HEK293 (cell line): ENCODE measurements around the gene ELL.

Experiments used
- CTCF ChIA-PET: fragments of 350-600 bp; formaldehyde crosslinking; extraction: SDS; loops from one replicate; lab custom pipeline; 2021; ENCODE audit warnings: antibody characterized with exemption; lab: Yijun Ruan, JAX
- POLR2A ChIA-PET: fragments of 300-600 bp; formaldehyde crosslinking; extraction: SDS; loops from one replicate; lab custom pipeline; 2020; ENCODE audit warnings: antibody characterized with exemption, inconsistent platforms; lab: Yijun Ruan, JAX
- H3K27ac ChIP-seq: fragments of 200-500 bp; sonication (Bioruptor generic); 2 replicates; pipeline ENCODE4 v1.5.1; 2014; ENCODE audit warnings: low read depth, low read length, control low read depth, inconsistent platforms; ENCODE audit errors: extremely low read depth
- H3K36me3 ChIP-seq, 2 experiments: fragments of 200-500 bp in 1 of 2; sonication (Bioruptor generic) in 1 of 2; 1 replicate in 1 of 2; 2 replicates in 1 of 2; pipeline ENCODE4 v1.5.1; 2014 to 2017; ENCODE audit warnings: inconsistent platforms in 2 of 2, low read length in 2 of 2; ENCODE audit not compliant: control insufficient read depth in 2 of 2, insufficient read depth in 1 of 2
- H3K4me1 ChIP-seq: fragments of 200-500 bp; sonication (Bioruptor generic); 2 replicates; pipeline ENCODE4 v1.5.1; 2014; ENCODE audit warnings: mild to moderate bottlenecking, low read length, inconsistent platforms; ENCODE audit not compliant: control insufficient read depth, insufficient read depth
- H3K4me3 ChIP-seq: 2 replicates; pipeline ENCODE4 v1.5.1; 2011; ENCODE audit warnings: low read depth, mild to moderate bottlenecking, control low read depth, low read length, moderate library complexity
- H3K9me3 ChIP-seq: fragments of 200-500 bp; sonication (Bioruptor generic); 2 replicates; pipeline ENCODE4 v1.5.1; 2014; ENCODE audit warnings: low read depth, low read length, inconsistent platforms; ENCODE audit not compliant: control insufficient read depth, insufficient read depth
- BCL11B ChIP-seq: fragments of 450-650 bp; formaldehyde crosslinking; IDR thresholded peaks from 2 replicates; pipeline ENCODE4 v1.5.1; 2016; ENCODE audit warnings: low read depth, missing biosample characterization, missing genetic modification characterization
- GLI2 ChIP-seq: fragments of 450-650 bp; formaldehyde crosslinking; IDR thresholded peaks from 2 replicates; pipeline ENCODE4; 2017; ENCODE audit warnings: missing biosample characterization, missing genetic modification characterization, low read depth, borderline replicate concordance
- HOXC10 ChIP-seq: sonication (generic); formaldehyde crosslinking; IDR thresholded peaks from 2 replicates; pipeline ENCODE4 v1.8.1; 2023; ENCODE audit warnings: mild to moderate bottlenecking, missing genetic modification reagents
- IKZF3 ChIP-seq: fragments of 450-650 bp; IDR thresholded peaks from 2 replicates; pipeline ENCODE4 v1.5.0; 2018; ENCODE audit warnings: missing biosample characterization, mild to moderate bottlenecking, missing genetic modification characterization, moderate library complexity
- KLF1 ChIP-seq: fragments of 450-650 bp; formaldehyde crosslinking; IDR thresholded peaks from 2 replicates; pipeline ENCODE4 v1.5.1; 2016; ENCODE audit warnings: missing biosample characterization, missing genetic modification characterization
- KLF8 ChIP-seq: fragments of 450-650 bp; formaldehyde crosslinking; IDR thresholded peaks from 2 replicates; pipeline ENCODE4 v1.5.1; 2016; ENCODE audit warnings: missing biosample characterization, missing genetic modification characterization
- SCRT1 ChIP-seq: fragments of 450-650 bp; formaldehyde crosslinking; IDR thresholded peaks from 2 replicates; pipeline ENCODE4 v1.5.1; 2016; ENCODE audit warnings: missing biosample characterization, missing genetic modification characterization, borderline replicate concordance
- ZBTB1 ChIP-seq: fragments of 450-650 bp; formaldehyde crosslinking; IDR thresholded peaks from 2 replicates; pipeline ENCODE4 v1.5.1; 2016; ENCODE audit warnings: missing biosample characterization, missing genetic modification characterization
- ZFP41 ChIP-seq: fragments of 450-650 bp; formaldehyde crosslinking; IDR thresholded peaks from 2 replicates; pipeline ENCODE4 v1.5.1; 2016; ENCODE audit warnings: missing biosample characterization, missing genetic modification characterization, borderline replicate concordance
- ZNF114 ChIP-seq: fragments of 450-650 bp; formaldehyde crosslinking; IDR thresholded peaks from 2 replicates; pipeline ENCODE4 v1.5.0; 2017; ENCODE audit warnings: missing biosample characterization, missing genetic modification characterization
- ZNF132 ChIP-seq: fragments of 450-650 bp; formaldehyde crosslinking; IDR thresholded peaks from 2 replicates; pipeline ENCODE4 v1.5.1; 2017; ENCODE audit warnings: missing biosample characterization, missing genetic modification characterization, borderline replicate concordance
- ZNF140 ChIP-seq: fragments of 450-650 bp; formaldehyde crosslinking; IDR thresholded peaks from 2 replicates; pipeline ENCODE4 v1.5.1; 2016; ENCODE audit warnings: missing biosample characterization, missing genetic modification characterization
- ZNF510 ChIP-seq: fragments of 450-650 bp; formaldehyde crosslinking; IDR thresholded peaks from 2 replicates; pipeline ENCODE4 v1.5.1; 2018; ENCODE audit warnings: mild to moderate bottlenecking, missing genetic modification characterization, missing biosample characterization; ENCODE audit not compliant: insufficient replicate concordance
- ZNF529 ChIP-seq: fragments of 450-650 bp; formaldehyde crosslinking; IDR thresholded peaks from 2 replicates; pipeline ENCODE4 v1.5.1; 2017; ENCODE audit warnings: missing genetic modification characterization, missing biosample characterization; ENCODE audit not compliant: insufficient replicate concordance
- ZNF548 ChIP-seq: fragments of 450-650 bp; formaldehyde crosslinking; IDR thresholded peaks from 2 replicates; pipeline ENCODE4 v1.5.1; 2016; ENCODE audit warnings: missing biosample characterization, missing genetic modification characterization
- ZNF560 ChIP-seq: fragments of 450-650 bp; formaldehyde crosslinking; IDR thresholded peaks from 2 replicates; pipeline ENCODE4 v1.5.1; 2017; ENCODE audit warnings: missing biosample characterization, missing genetic modification characterization, borderline replicate concordance
- ZNF600 ChIP-seq: fragments of 450-650 bp; formaldehyde crosslinking; IDR thresholded peaks from 2 replicates; pipeline ENCODE4 v1.5.1; 2016; ENCODE audit warnings: missing biosample characterization, missing genetic modification characterization
- ZNF768 ChIP-seq: fragments of 450-650 bp; formaldehyde crosslinking; IDR thresholded peaks from 2 replicates; pipeline ENCODE4 v1.5.1; 2018; ENCODE audit warnings: missing biosample characterization, mild to moderate bottlenecking, missing genetic modification characterization
- ZNF791 ChIP-seq: fragments of 450-650 bp; formaldehyde crosslinking; IDR thresholded peaks from 2 replicates; pipeline ENCODE4 v1.5.1; 2016; ENCODE audit warnings: missing biosample characterization, missing genetic modification characterization
- ZSCAN16 ChIP-seq: fragments of 450-650 bp; formaldehyde crosslinking; IDR thresholded peaks from 2 replicates; pipeline ENCODE4 v1.5.1; 2016; ENCODE audit warnings: missing biosample characterization, missing genetic modification characterization
- TF ChIP-seq, protein P1 (sequence below): fragments of 450-650 bp; formaldehyde crosslinking; IDR thresholded peaks from 2 replicates; pipeline ENCODE4 v1.5.1; 2016; ENCODE audit warnings: missing biosample characterization, missing genetic modification characterization
- TF ChIP-seq, protein P2 (sequence below): fragments of 450-650 bp; formaldehyde crosslinking; IDR thresholded peaks from 2 replicates; pipeline ENCODE4 v1.5.1; 2016; ENCODE audit warnings: missing biosample characterization, missing genetic modification characterization
- TF ChIP-seq, protein P3 (sequence below): fragments of 450-650 bp; formaldehyde crosslinking; conservative IDR thresholded peaks from 2 replicates; pipeline ENCODE4 v1.5.1; 2016; ENCODE audit warnings: low read depth, missing biosample characterization, missing genetic modification characterization

Gene ELL

DNA sequence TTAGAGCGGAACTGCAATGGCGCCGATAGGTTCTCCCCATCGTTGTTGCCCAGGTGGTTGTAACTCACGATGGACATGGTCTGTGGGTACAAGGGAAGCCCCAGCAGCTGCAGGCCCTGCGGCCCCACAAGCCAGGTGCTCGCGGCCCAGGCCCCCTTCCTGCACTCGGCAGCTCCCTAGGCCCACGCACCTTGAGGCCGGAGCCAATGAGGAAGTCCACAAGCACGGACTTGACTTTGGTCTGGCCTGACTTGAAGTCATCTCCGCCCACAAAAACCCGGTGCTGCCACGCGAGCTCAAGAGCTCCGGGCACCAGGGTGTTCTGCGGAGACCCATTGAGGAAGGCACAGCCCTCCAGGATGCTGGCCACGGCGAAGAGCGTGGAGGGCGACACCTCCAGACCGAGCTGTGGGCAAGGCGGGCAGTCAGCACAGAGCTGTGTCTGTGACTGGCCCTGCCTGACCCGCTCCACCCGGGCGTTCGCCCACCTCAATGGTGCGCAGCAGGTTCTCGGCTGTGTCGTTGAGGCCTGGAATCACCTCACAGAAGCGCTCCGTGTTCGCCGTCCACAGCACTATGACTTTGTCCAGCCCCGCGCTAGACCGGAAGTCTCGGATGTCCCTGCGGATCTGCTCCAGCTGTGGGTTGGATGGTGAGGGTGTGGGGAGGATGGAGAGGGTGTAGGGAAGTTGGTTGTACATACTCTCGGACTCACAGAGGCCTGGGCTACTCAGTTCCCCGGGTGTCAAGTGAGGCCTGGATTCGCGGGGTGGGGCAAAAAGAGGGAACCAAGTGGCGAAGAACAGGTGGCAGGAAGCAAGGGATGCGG is 85.8 kb downstream of the ELL start:
- no peak overlapping the region for H3K4me3 ChIP-seq
- H3K9me3 ChIP-seq = no peaks in the 10 kb centered on the region
- peaks cover 19% of the 10 kb centered on the region for H3K4me1 ChIP-seq
- H3K36me3 ChIP-seq = peaks cover 5 to 24% of the 10 kb centered on the region in 2 experiments; a peak in 1 of 3 replicates
- TF ChIP-seq, protein P1, sequence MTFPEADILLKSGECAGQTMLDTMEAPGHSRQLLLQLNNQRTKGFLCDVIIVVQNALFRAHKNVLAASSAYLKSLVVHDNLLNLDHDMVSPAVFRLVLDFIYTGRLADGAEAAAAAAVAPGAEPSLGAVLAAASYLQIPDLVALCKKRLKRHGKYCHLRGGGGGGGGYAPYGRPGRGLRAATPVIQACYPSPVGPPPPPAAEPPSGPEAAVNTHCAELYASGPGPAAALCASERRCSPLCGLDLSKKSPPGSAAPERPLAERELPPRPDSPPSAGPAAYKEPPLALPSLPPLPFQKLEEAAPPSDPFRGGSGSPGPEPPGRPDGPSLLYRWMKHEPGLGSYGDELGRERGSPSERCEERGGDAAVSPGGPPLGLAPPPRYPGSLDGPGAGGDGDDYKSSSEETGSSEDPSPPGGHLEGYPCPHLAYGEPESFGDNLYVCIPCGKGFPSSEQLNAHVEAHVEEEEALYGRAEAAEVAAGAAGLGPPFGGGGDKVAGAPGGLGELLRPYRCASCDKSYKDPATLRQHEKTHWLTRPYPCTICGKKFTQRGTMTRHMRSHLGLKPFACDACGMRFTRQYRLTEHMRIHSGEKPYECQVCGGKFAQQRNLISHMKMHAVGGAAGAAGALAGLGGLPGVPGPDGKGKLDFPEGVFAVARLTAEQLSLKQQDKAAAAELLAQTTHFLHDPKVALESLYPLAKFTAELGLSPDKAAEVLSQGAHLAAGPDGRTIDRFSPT (tag by site-specific recombination) = 0 out of 2 replicates have a peak, but pooled peaks have one; percentile 27
- TF ChIP-seq ZNF560 (tag by site-specific recombination) = no peak
- peak; percentile 69; the same call in 1 of the 2 replicates for TF ChIP-seq BCL11B (tag by site-specific recombination)
- TF ChIP-seq SCRT1 (tag by site-specific recombination) = 0 out of 2 replicates have a peak, but pooled peaks have one; percentile 29
- TF ChIP-seq IKZF3 (tag by site-specific recombination) = peak; percentile 42; the same call in 1 of the 2 replicates
- no peak for TF ChIP-seq ZSCAN16 (tag by site-specific recombination)
- no peak for TF ChIP-seq ZNF529 (tag by site-specific recombination)
- no peak for TF ChIP-seq GLI2
- TF ChIP-seq, protein P2, sequence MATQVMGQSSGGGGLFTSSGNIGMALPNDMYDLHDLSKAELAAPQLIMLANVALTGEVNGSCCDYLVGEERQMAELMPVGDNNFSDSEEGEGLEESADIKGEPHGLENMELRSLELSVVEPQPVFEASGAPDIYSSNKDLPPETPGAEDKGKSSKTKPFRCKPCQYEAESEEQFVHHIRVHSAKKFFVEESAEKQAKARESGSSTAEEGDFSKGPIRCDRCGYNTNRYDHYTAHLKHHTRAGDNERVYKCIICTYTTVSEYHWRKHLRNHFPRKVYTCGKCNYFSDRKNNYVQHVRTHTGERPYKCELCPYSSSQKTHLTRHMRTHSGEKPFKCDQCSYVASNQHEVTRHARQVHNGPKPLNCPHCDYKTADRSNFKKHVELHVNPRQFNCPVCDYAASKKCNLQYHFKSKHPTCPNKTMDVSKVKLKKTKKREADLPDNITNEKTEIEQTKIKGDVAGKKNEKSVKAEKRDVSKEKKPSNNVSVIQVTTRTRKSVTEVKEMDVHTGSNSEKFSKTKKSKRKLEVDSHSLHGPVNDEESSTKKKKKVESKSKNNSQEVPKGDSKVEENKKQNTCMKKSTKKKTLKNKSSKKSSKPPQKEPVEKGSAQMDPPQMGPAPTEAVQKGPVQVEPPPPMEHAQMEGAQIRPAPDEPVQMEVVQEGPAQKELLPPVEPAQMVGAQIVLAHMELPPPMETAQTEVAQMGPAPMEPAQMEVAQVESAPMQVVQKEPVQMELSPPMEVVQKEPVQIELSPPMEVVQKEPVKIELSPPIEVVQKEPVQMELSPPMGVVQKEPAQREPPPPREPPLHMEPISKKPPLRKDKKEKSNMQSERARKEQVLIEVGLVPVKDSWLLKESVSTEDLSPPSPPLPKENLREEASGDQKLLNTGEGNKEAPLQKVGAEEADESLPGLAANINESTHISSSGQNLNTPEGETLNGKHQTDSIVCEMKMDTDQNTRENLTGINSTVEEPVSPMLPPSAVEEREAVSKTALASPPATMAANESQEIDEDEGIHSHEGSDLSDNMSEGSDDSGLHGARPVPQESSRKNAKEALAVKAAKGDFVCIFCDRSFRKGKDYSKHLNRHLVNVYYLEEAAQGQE = no peak
- TF ChIP-seq ZNF600 (tag by site-specific recombination) = peak; percentile 75
- TF ChIP-seq ZNF548 (tag by site-specific recombination) = no peak
- TF ChIP-seq ZNF140 = 0 out of 2 replicates have a peak, but pooled peaks have one; percentile 45
- TF ChIP-seq ZNF768 = no peak
- TF ChIP-seq ZNF791 (tag by site-specific recombination) = no peak
- peak; percentile 39; the same call in 1 of the 2 replicates for TF ChIP-seq HOXC10 (CRISPR knock-in tag)
- peak; percentile 9; the same call in 1 of the 2 replicates for TF ChIP-seq KLF8 (tag by site-specific recombination)
- TF ChIP-seq, all 188 proteins: peak for 8
- CTCF ChIA-PET = interaction anchor here (0.5 kb wide), 1 partner anchor 49 kb away, joined by 3 read pairs; no protein-coding TSS in a partner anchor
- POLR2A ChIA-PET = interaction anchor here (0.6 kb wide), 1 partner anchor 462 kb away, joined by 4 read pairs; no protein-coding TSS in a partner anchor
- H3K27ac ChIP-seq = peak overlapping the region; percentile 42

DNA sequence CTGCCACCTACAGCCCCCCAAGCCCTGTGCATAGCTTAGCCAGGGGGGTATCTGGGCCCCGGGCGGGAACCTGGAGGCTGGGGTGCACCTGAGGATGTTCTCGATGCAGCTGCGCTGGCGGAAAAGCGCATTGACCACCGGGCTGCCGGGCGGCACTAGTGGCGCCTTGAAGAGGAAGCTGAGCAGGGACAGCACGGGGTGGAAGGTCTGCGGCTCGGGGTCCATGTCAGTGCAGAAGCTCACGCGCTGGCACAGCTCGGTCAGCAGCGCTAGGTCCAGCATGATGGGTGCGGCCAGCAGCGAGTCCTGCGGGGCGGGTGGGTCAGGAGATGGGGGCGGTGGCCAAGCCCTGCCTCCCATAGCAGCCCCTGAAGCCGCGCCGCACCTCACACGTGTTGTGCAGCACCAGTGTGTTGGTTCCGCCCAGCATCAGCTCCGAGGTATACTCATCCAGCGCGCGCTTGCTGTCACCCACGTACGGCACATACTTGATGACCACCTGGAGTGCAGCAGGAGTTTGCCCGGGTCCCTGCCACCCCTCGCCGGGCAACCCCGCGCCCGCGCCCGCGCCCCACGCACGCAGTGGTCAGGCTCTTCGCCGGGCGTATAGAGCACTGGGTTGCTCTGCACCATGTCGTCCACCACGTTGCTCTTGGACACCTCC is 86.6 kb downstream of the ELL start:
- Histone ChIP-seq H3K36me3 (peaks cover 5 to 24% of the 10 kb centered on the region in 2 experiments; a peak in 1 of 3 replicates), H3K4me3 (no peak overlapping the region), H3K27ac (peak overlapping the region; percentile 96; the same call in 1 of the 2 replicates), H3K4me1 (peaks cover 19% of the 10 kb centered on the region), H3K9me3 (no peaks in the 10 kb centered on the region)
- CTCF ChIA-PET = interaction anchor here (0.6 kb wide), 1 partner anchor 107 kb away, joined by 3 read pairs; no protein-coding TSS in a partner anchor
- POLR2A ChIA-PET = interaction anchor here (1.2 kb wide), 1 partner anchor 143 kb away, joined by 3 read pairs; no protein-coding TSS in a partner anchor
- TF ChIP-seq KLF8 (tag by site-specific recombination) (0 out of 2 replicates have a peak, but pooled peaks have one; percentile 25), ZNF114 (tag by site-specific recombination) (no peak), ZFP41 (no peak), ZNF510 (tag by site-specific recombination) (no peak), ZBTB1 (no peak), ZNF132 (tag by site-specific recombination) (no peak), KLF1 (no peak; the same call in 1 of the 2 replicates), ZNF600 (tag by site-specific recombination) (peak; percentile 75)
- TF ChIP-seq, protein P3, sequence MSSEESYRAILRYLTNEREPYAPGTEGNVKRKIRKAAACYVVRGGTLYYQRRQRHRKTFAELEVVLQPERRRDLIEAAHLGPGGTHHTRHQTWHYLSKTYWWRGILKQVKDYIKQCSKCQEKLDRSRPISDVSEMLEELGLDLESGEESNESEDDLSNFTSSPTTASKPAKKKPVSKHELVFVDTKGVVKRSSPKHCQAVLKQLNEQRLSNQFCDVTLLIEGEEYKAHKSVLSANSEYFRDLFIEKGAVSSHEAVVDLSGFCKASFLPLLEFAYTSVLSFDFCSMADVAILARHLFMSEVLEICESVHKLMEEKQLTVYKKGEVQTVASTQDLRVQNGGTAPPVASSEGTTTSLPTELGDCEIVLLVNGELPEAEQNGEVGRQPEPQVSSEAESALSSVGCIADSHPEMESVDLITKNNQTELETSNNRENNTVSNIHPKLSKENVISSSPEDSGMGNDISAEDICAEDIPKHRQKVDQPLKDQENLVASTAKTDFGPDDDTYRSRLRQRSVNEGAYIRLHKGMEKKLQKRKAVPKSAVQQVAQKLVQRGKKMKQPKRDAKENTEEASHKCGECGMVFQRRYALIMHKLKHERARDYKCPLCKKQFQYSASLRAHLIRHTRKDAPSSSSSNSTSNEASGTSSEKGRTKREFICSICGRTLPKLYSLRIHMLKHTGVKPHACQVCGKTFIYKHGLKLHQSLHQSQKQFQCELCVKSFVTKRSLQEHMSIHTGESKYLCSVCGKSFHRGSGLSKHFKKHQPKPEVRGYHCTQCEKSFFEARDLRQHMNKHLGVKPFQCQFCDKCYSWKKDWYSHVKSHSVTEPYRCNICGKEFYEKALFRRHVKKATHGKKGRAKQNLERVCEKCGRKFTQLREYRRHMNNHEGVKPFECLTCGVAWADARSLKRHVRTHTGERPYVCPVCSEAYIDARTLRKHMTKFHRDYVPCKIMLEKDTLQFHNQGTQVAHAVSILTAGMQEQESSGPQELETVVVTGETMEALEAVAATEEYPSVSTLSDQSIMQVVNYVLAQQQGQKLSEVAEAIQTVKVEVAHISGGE = no peak
